Stimulated activated CD8-positive, alpha-beta memory T cell treated with anti-CD3 and anti-CD28 coated beads, Interleukin-12 subunit alpha, Interleukin-12 subunit beta, amount 100 ng/mL, for 24 hours (primary cell): ENCODE measurements around the gene ATG5.

Experiments
- DNase-seq: peaks from one replicate; pipeline ENCODE4 v3.0.0-alpha.2; 2020; ENCODE audit errors: extremely low read depth

ATG5 gene

GRCh38 chr6:106223300-106223930 lies 102.1 kb downstream of the ATG5 start:
- peak; percentile 16 for DNase-seq

GRCh38 chr6:106220485-106220884 lies 105.1 kb downstream of the ATG5 start:
- no peak for DNase-seq

GRCh38 chr6:106216527-106216926 lies 109.0 kb downstream of the ATG5 start:
- no peak for DNase-seq

GRCh38 chr6:106215608-106216007 lies 110.0 kb downstream of the ATG5 start:
- DNase-seq: no peak

GRCh38 chr6:106214531-106214930 lies 111.0 kb downstream of the ATG5 start:
- no peak for DNase-seq

- no peak for DNase-seq
These were observed 111.8 kb downstream of the ATG5 start for GRCh38 chr6:106213660-106214289.

- no peak for DNase-seq
These were observed 113.0 kb downstream of the ATG5 start for GRCh38 chr6:106212576-106212975.

GRCh38 chr6:106206905-106207304 lies 118.7 kb downstream of the ATG5 start:
- no peak for DNase-seq

- DNase-seq: no peak
These were observed 120.6 kb downstream of the ATG5 start for GRCh38 chr6:106204961-106205360.

GRCh38 chr6:106199998-106200397 lies 125.6 kb downstream of the ATG5 start:
- DNase-seq: no peak

GRCh38 chr6:106199331-106199730 lies 126.2 kb downstream of the ATG5 start:
- no peak for DNase-seq

- no peak for DNase-seq
These were observed 128.1 kb downstream of the ATG5 start for GRCh38 chr6:106197441-106197840.

- DNase-seq: no peak
These were observed 130.3 kb downstream of the ATG5 start for GRCh38 chr6:106194949-106195921.

GRCh38 chr6:106192824-106193223 lies 132.7 kb downstream of the ATG5 start:
- DNase-seq: no peak

GRCh38 chr6:106188104-106188794 lies 137.3 kb downstream of the ATG5 start:
- DNase-seq: no peak

- no peak for DNase-seq
These were observed 138.1 kb downstream of the ATG5 start for GRCh38 chr6:106187424-106187982.

GRCh38 chr6:106186714-106187113 lies 138.8 kb downstream of the ATG5 start:
- DNase-seq: no peak

GRCh38 chr6:106186172-106186571 lies 139.4 kb downstream of the ATG5 start:
- DNase-seq: no peak

GRCh38 chr6:106185615-106186014 lies 139.9 kb downstream of the ATG5 start:
- no peak for DNase-seq

- DNase-seq: no peak
These were observed 140.9 kb downstream of the ATG5 start for GRCh38 chr6:106184629-106185028.

GRCh38 chr6:106183430-106183829 lies 142.1 kb downstream of the ATG5 start:
- DNase-seq: no peak

GRCh38 chr6:106182455-106182854 lies 143.1 kb downstream of the ATG5 start:
- no peak for DNase-seq
